Prostate gland (tissue), 2 donors: ENCODE data around the gene TMEM253.

Source experiments
- POLR2A ChIP-seq: fragments of 450-650 bp; IDR thresholded peaks from one replicate; pipeline ENCODE4 v1.6.1; 2016; ENCODE audit warnings: antibody characterized with exemption, mild to moderate bottlenecking
- POLR2AphosphoS5 ChIP-seq: sonication (generic); formaldehyde crosslinking; IDR thresholded peaks from one replicate; pipeline ENCODE4 v1.6.1; 2017; ENCODE audit warnings: antibody characterized with exemption
- TF ChIP-seq, protein P1 (sequence below), 4 experiments: fragments of 200-600 bp in 2 of 4; fragments of 450-650 bp in 2 of 4; sonication (generic) in 2 of 4; IDR thresholded peaks; 1 replicate in 3 of 4; 2 replicates in 1 of 4; pipeline ENCODE4 v1.5.1; 2016 to 2019; ENCODE audit warnings: antibody characterized with exemption in 4 of 4, mild to moderate bottlenecking in 2 of 4, moderate library complexity in 2 of 4

DNA sequence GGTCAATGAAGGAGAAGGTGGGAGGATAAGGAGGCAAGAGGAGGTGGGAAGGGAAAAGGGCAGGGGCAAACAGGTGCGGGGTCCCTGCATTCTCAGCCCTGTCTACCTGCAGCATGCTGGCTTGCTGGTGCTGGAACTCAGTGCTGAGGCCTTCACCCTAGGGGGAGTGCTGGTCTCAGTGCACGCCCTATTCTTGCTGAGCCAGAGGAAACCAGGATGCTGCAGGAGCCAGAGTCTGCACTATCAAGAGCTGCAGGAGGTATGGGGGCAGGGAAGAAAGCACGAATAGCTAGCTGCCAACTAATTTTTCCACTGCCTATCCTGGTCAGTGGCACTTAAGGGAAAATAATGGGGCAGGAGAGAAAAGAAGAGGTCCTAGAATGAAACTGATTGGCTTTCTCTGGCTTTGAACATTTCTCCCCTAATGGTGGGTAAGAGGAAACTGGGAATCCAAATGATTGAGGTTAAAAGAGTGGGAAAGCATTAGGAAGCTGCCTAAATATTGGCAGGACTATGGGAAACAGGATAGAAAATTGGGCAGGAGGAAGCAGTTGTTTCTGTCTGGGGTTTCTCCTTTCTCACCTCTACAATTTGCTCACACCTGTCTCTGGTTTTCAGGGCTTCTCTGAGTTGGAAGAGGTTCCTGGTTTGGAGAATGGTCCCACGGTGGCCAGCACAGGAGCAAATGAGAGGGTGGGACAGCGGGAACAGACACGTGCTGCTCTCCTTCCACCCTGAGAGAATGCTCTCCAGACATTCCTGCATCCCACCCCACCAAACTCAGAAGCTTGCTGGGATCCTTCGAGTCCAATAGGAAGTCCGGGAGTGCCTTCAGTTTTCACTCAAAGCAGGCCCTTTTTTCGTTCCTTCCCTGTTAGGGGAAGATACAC, 1.9 kb downstream of the TMEM253 start:
- TF ChIP-seq POLR2A: no peak
- TF ChIP-seq, protein P1, sequence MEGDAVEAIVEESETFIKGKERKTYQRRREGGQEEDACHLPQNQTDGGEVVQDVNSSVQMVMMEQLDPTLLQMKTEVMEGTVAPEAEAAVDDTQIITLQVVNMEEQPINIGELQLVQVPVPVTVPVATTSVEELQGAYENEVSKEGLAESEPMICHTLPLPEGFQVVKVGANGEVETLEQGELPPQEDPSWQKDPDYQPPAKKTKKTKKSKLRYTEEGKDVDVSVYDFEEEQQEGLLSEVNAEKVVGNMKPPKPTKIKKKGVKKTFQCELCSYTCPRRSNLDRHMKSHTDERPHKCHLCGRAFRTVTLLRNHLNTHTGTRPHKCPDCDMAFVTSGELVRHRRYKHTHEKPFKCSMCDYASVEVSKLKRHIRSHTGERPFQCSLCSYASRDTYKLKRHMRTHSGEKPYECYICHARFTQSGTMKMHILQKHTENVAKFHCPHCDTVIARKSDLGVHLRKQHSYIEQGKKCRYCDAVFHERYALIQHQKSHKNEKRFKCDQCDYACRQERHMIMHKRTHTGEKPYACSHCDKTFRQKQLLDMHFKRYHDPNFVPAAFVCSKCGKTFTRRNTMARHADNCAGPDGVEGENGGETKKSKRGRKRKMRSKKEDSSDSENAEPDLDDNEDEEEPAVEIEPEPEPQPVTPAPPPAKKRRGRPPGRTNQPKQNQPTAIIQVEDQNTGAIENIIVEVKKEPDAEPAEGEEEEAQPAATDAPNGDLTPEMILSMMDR (IDR thresholded peaks at IDR 0.05): no peak
- no peak for TF ChIP-seq POLR2AphosphoS5
